Stimulated activated CD8-positive, alpha-beta memory T cell treated with anti-CD3 and anti-CD28 coated beads, Interleukin-12 subunit alpha, Interleukin-12 subunit beta, amount 100 ng/mL, for 24 hours (primary cell): Measurements from ENCODE around the gene GUCY2D.
"Not testable (repeated sequence)": the region's sequence is repeated elsewhere in the genome, so short reads cannot be mapped to it uniquely, and the experiment has no call there.

Experiments used
- DNase-seq: peaks from one replicate; pipeline ENCODE4 v3.0.0-alpha.2; 2020; ENCODE audit errors: extremely low read depth

The GUCY2D gene

DNA sequence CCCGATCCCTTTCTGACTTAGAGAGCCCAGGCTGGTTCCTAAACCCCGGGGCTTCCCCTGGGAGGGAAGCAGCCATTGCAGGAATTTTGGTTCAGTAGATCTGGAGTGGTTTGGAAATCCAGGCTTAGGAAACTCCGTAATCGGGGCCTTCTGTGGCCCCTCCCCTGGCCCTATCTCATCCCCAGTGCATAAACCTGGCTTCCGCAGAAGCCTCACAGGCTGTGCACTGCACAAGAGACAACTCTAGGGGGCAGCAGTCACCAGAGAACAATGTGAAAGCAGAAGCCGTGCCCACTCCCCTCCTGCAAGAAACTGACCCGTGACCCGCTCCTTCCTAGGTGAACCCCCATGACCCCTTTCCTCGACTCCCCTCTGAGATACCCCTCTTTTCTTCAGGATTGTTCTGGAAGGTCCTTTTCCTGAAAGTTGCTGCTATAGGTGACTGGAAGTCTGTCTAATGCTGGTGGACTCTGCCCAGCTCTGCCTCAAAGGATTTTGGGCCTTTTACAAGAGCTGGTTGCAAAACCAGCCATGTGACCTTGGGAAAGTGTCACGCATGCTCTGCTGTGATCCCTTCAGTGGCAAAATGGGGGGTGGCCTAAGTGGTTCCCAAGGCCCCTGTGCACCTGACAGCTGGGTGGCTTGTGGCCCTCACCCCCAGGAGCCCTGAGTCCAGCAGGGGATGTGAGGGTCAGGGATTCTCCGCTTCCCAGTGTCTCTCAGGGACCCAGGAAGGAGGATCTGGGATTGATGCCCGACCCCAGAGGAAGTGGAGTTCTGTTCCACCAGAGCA, 14.4 kb downstream of the GUCY2D start:
- DNase-seq: no peak

DNA sequence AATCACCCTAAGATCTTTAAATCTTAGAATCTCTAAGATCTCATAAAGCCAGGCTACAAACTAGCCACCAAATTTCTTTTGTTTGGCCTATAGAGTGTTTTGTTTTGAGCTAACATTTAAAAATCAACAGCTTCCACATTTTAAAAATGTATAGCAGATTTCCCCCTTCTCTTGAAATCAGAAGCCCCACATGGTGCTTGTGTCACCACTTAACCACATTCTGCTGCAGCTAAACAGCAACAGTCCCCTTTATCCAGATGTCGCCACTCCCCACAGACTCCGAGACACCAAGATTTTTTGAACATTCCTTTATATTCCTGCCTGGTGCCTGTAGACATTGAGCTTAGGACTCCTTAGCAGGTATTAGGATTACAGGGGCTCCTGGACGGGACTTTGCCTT, 16.0 kb downstream of the GUCY2D start:
- DNase-seq: no peak

- no peak for DNase-seq
Observed at GRCh38 chr17:8019166-8019565, 16.8 kb downstream of the GUCY2D start.

GRCh38 chr17:8019665-8020650, 17.5 kb downstream of the GUCY2D start:
- DNase-seq: no peak

DNA sequence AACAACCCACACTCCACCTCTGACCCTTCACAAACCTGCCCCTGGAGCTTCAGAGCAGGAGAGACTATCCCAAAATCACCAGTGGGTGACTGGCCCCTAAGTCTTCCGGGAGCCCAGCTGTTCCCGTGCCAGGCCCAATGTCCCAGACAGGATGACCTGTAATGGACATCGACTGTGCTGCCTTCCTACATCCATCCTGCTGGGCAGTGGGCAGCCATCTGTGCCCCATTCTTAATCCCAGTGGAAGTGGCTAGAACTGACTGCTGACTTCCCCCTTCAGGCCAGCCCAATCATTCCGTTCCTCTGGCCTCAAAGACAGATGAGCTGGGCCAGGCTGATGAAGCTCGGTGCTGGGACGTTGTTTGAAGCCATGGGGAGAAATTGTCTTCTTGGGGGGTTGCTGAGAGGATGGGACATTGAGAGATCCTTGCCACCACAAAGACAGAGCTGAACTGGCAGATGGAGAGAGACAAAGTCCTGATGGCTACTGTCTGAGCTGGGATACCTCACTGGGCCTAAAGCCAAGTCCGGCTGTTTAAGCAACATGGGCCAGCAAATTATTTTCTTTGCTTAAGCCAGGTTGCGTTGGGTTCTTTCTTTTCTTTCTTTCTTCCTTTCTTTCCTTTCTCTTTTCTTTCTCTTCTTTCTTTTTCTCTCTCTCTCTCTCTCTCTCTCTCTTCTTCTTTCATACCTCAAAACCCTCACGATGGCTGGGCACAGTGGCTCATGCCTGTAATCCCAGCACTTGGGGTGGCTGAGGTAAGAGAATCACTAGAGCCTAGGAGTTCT, 18.6 kb downstream of the GUCY2D start:
- no peak for DNase-seq

DNA sequence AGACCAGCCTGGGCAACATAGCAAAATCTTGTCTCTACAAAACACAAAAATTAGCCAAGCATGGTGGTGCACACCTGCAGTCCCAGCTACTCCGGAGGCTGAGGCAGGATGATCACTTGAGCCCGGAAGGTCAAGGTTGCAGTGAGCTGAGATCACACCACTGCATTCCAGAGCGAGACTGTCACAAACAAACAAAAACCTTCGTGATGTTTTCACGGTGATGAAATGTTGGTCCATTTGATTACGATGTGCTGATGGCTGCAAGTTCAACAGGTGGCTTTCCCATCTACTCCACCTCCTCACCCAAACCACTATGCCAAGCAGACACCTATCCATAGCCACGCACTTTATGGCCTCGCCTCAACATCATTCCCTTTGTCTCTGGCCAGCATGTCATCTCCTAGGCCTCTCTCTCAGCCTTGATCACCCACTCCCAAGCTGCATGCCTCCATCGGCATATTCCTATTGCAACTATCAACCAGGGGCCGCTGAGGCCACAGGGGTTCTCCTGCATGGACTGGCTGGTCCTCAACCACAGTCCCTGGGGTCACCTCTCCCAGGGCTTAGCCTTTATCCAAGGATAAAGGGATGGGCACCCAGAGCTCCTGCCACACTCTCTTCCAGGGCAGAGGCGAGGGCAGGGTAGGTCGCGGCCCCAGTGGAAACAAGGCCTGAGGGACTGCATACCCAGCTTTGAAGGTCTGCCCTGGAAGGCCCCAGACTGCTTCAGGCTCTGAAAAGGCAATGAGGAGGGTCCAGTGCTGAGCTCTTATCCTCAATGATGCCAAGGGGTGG, 19.3 kb downstream of the GUCY2D start:
- no peak for DNase-seq

- no peak for DNase-seq
Observed at GRCh38 chr17:8022360-8023003, 20.1 kb downstream of the GUCY2D start.

- not testable (repeated sequence) for DNase-seq
Observed at GRCh38 chr17:8024161-8024560, 21.7 kb downstream of the GUCY2D start.

DNA sequence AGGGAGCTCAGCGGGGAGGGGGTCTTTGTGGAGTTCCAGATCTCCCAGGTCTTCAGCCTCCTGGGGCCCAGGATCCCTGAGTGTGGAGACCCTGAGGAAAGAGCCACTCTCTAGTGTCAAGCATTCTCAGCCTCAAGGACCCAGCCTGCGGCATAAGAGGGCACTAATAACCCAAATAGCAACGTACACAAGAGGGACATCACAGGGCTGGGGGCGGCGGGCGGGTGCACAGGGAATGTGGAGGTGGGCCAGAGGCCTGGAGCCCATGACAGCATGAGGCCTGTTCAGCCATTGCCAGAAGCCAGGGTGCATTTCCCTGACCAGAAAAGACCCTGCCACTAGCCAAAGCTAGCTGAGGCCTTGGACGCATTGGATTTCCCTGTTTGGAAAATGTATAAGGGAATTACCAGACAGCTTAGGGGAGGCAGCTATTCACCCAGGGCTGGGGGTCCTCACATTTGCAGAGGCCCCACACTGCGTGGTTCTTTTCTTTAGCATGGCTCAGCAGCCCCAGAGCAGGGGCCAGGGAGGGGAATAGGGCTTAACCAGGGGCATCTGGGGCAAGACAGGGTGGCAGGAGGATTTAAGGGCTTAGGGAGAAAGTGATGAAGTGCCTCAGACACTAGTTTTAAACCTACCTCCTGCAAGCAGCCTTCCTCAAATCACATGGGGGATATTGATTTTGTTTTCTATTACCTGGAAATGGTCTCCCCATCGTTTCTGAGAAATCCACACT, 22.9 kb downstream of the GUCY2D start:
- no peak for DNase-seq

GRCh38 chr17:8029121-8029520, 26.7 kb downstream of the GUCY2D start:
- no peak for DNase-seq

DNA sequence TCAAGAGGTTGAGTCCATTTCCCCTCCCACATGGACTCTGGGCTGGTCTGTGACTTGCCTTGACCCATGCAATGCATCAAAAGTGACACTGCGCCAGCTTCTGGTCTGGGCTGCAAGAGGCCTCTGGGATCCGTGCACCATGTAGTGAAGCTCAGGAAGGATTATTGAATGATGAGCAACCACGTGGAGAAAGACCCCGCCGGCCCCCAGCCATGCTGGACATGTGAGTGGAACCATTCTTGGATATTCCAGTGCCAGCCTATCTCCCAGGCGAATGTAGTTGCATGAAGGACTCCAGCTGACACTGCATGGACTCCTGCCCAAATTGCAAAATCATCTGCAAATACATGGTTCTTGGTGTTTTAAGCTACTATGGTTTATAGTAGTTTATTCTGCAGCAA, 28.8 kb downstream of the GUCY2D start:
- DNase-seq: no peak

GRCh38 chr17:8031950-8032349, 29.5 kb downstream of the GUCY2D start:
- DNase-seq: no peak

GRCh38 chr17:8032442-8032841, 30.0 kb downstream of the GUCY2D start:
- DNase-seq: no peak

GRCh38 chr17:8038954-8039610, 36.7 kb downstream of the GUCY2D start, which contains the start of gene ALOX15B:
ALOX15B (plus strand) TSS chr17:8039059; CDS start chr17:8039156, 97 bp downstream.
- no peak for DNase-seq

GRCh38 chr17:8039611-8040168, 37.3 kb downstream of the GUCY2D start:
- no peak for DNase-seq

GRCh38 chr17:8041249-8041928, 39.0 kb downstream of the GUCY2D start:
- no peak for DNase-seq

DNA sequence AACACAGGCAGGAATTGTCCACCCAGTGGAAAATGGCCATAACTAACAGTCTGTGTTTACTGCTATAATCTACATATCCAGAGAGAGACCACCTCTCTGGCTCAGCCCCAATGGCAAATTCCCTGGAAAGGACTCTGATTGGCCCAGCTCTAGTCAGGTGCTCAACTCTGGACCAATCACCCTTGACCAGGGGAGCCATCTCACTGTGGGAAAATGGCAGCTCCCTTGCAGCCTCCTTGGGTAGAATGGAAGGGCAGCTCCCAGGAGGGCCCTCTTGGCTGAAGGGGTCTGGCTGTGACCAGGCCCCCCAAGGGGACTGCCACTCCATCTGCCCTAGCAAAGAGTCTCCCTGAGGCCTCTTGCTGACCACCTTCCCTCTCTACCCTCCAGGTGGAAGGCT, 39.6 kb downstream of the GUCY2D start:
- DNase-seq: no peak
